Caco-2 (cell line): ENCODE results near the gene UBXN6. TPM values are rescaled to one million over a fixed set of nuclear protein-coding genes. Genes with fewer than 3 reads are reported as not detected.

Experiments used
- BruUV-seq: library from RNA; stranded (reverse); fragments of 400-500 nt; replicated peaks from 2 replicates; lab custom pipeline; 2021; lab: Mats Ljungman, UMichigan
- CTCF ChIA-PET: fragments of 300-600 bp; sonication (Branson Sonifier 250); formaldehyde crosslinking; loops from one replicate; lab custom pipeline; 2022; ENCODE audit warnings: antibody characterized with exemption; lab: Charles Lee
- POLR2A ChIA-PET: fragments of 300-600 bp; sonication (Branson Sonifier 250); formaldehyde crosslinking; loops from one replicate; lab custom pipeline; 2022; ENCODE audit warnings: antibody characterized with exemption; lab: Charles Lee
- DNase-seq, 2 experiments: peaks; one replicate each; pipeline versions ENCODE4 v3.0.0 to v3.0.0-alpha.2; 2020 to 2022
- H3K27me3 ChIP-seq: replicated peaks from 2 replicates; pipeline ENCODE4 v1.6.0; 2011; ENCODE audit warnings: low read length; ENCODE audit not compliant: control insufficient read depth, insufficient read depth
- H3K36me3 ChIP-seq: 2 replicates; pipeline ENCODE4 v1.5.1; 2011; ENCODE audit warnings: low read length; ENCODE audit not compliant: control insufficient read depth, insufficient read depth
- H3K4me1 ChIP-seq: fragments of 250-450 bp; sonication (Bioruptor Pico); 2 replicates; pipeline ENCODE4 v1.5.1; 2020; ENCODE audit warnings: mild to moderate bottlenecking
- H3K4me3 ChIP-seq: 2 replicates; pipeline ENCODE4 v1.5.1; 2011; ENCODE audit warnings: low read depth, mild to moderate bottlenecking, control low read depth, low read length
- H3K9me3 ChIP-seq: fragments of 250-450 bp; sonication (Bioruptor Pico); 2 replicates; pipeline ENCODE4 v1.5.1; 2020; ENCODE audit warnings: mild to moderate bottlenecking, moderate library complexity
- H3K27ac Mint-ChIP-seq: one replicate; pipeline ENCODE4 v1.8.0; 2022; ENCODE audit warnings: mixed read lengths; ENCODE audit not compliant: unreplicated experiment
- H3K27me3 Mint-ChIP-seq: one replicate; pipeline ENCODE4 v1.8.0; 2022; ENCODE audit warnings: mixed read lengths; ENCODE audit not compliant: insufficient read depth, unreplicated experiment
- H3K36me3 Mint-ChIP-seq: one replicate; pipeline ENCODE4 v1.8.0; 2022; ENCODE audit warnings: mild to moderate bottlenecking, mixed read lengths; ENCODE audit not compliant: insufficient read depth, unreplicated experiment
- H3K4me1 Mint-ChIP-seq: one replicate; pipeline ENCODE4 v1.8.0; 2022; ENCODE audit warnings: low read depth, mixed read lengths; ENCODE audit not compliant: unreplicated experiment
- H3K4me3 Mint-ChIP-seq: one replicate; pipeline ENCODE4 v1.8.0; 2022; ENCODE audit warnings: mild to moderate bottlenecking, moderate library complexity, mixed read lengths; ENCODE audit not compliant: unreplicated experiment
- H3K9me3 Mint-ChIP-seq: one replicate; pipeline ENCODE4 v1.8.0; 2022; ENCODE audit warnings: mixed read lengths; ENCODE audit not compliant: unreplicated experiment
- CTCF ChIP-seq, 2 experiments: fragments of 200-600 bp in 1 of 2; IDR thresholded peaks; 1 replicate in 1 of 2; 2 replicates in 1 of 2; pipeline versions ENCODE4 v1.5.1 to v1.8.0; 2011 to 2022; ENCODE audit warnings: antibody characterized with exemption in 1 of 2, control low read depth in 1 of 2, inconsistent platforms in 1 of 2, low read depth in 1 of 2, low read length in 1 of 2, mild to moderate bottlenecking in 1 of 2, moderate library complexity in 1 of 2; ENCODE audit not compliant: insufficient read depth in 1 of 2, severe bottlenecking in 1 of 2, unreplicated experiment in 1 of 2
- intact Hi-C: fragments of 100-400 bp; cut with micrococcal nuclease; formaldehyde crosslinking; loops from one replicate; pipeline ENCODE4 v1.10.0; 2022; ENCODE audit not compliant: unreplicated experiment
- total RNA-seq: library from RNA; stranded (reverse); gene quantifications from 2 replicates; pipeline ENCODE4 v1.2.3, GENCODE V29; 2022

UBXN6 gene
- total RNA-seq, 1 experiment from 2014 or later, result 42.9 TPM

GRCh38 chr19:4502282-4503131, 44.9 kb upstream of the UBXN6 start:
- H3K4me1 Mint-ChIP-seq, result no peaks in the 10 kb centered on the region
- intact Hi-C loops, result no loop called here
- no peak overlapping the region for H3K4me3 Mint-ChIP-seq
- H3K9me3 Mint-ChIP-seq, result no peaks in the 10 kb centered on the region
- H3K27me3 Mint-ChIP-seq, result no peaks in the 10 kb centered on the region
- no peaks in the 10 kb centered on the region for H3K9me3 ChIP-seq
- ChIA-PET POLR2A (no interaction called here), CTCF (no interaction called here)
- no peak for DNase-seq
- H3K4me1 ChIP-seq, result no peaks in the 10 kb centered on the region
- no peaks in the 10 kb centered on the region for H3K36me3 ChIP-seq
- H3K27me3 ChIP-seq, result no peaks in the 10 kb centered on the region
- H3K27ac Mint-ChIP-seq, result no peak overlapping the region
- no peak overlapping the region for H3K4me3 ChIP-seq
- BruUV-seq, result no TSS peak
- TF ChIP-seq CTCF (IDR thresholded peaks at IDR 0.05; ENCODE audit: insufficient read depth in 1 of 2, low read depth in 1 of 2, low read length in 1 of 2, severe bottlenecking in 1 of 2, unreplicated experiment in 1 of 2), result no peak
- peaks cover 33% of the 10 kb centered on the region for H3K36me3 Mint-ChIP-seq

- H3K9me3 Mint-ChIP-seq, result no peaks in the 10 kb centered on the region
- no peaks in the 10 kb centered on the region for H3K4me1 ChIP-seq
- CTCF ChIA-PET, result interaction anchor here (0.7 kb wide), 1 partner anchor 24 kb away, joined by 3 read pairs; no protein-coding TSS in a partner anchor
These were observed 44.1 kb upstream of the UBXN6 start for GRCh38 chr19:4501691-4502090.

More at GRCh38 chr19:4501691-4502090, 44.1 kb upstream of the UBXN6 start:
- Histone ChIP-seq H3K27me3 (no peaks in the 10 kb centered on the region), H3K9me3 (no peaks in the 10 kb centered on the region), H3K36me3 (no peaks in the 10 kb centered on the region), H3K4me3 (no peak overlapping the region)
- Mint-ChIP-seq H3K36me3 (peaks cover 26% of the 10 kb centered on the region), H3K27ac (no peak overlapping the region), H3K4me1 (no peaks in the 10 kb centered on the region), H3K27me3 (no peaks in the 10 kb centered on the region), H3K4me3 (no peak overlapping the region)
- POLR2A ChIA-PET, result no interaction called here
- intact Hi-C loops, result no loop called here
- no peak for DNase-seq
- TF ChIP-seq CTCF (IDR thresholded peaks at IDR 0.05; ENCODE audit: insufficient read depth in 1 of 2, low read depth in 1 of 2, low read length in 1 of 2, severe bottlenecking in 1 of 2, unreplicated experiment in 1 of 2), result no peak
- no TSS peak for BruUV-seq
